KOPT-K1 (cell line): ENCODE data around the gene LTA4H.

Experiments
- H3K27ac ChIP-seq: fragments of 200-600 bp; sonication (generic); 2 replicates; pipeline ENCODE4 v1.5.1; 2016; ENCODE audit warnings: antibody characterized with exemption, mild to moderate bottlenecking, low read depth, low read length; ENCODE audit not compliant: poor library complexity, severe bottlenecking
- H3K36me3 ChIP-seq: fragments of 200-600 bp; sonication (generic); 2 replicates; pipeline ENCODE4 v1.5.1; 2017; ENCODE audit warnings: antibody characterized with exemption, mild to moderate bottlenecking, low read length, moderate library complexity; ENCODE audit not compliant: insufficient read depth
- H3K9me3 ChIP-seq: fragments of 200-600 bp; sonication (generic); 2 replicates; pipeline ENCODE4 v1.5.1; 2017; ENCODE audit warnings: antibody characterized with exemption, low read length, mild to moderate bottlenecking; ENCODE audit not compliant: insufficient read depth, poor library complexity, severe bottlenecking

Gene LTA4H

GRCh38 chr12:96064966-96065365 is 29.6 kb upstream of the LTA4H start:
- H3K27ac ChIP-seq: no peak overlapping the region
- H3K9me3 ChIP-seq: no peaks in the 10 kb centered on the region
- H3K36me3 ChIP-seq: no peaks in the 10 kb centered on the region

- Histone ChIP-seq H3K27ac (no peak overlapping the region), H3K36me3 (no peaks in the 10 kb centered on the region), H3K9me3 (no peaks in the 10 kb centered on the region)
Observed at GRCh38 chr12:96064271-96064670, 28.9 kb upstream of the LTA4H start.

GRCh38 chr12:96063046-96063445 is 27.7 kb upstream of the LTA4H start:
- no peak overlapping the region for H3K27ac ChIP-seq
- H3K36me3 ChIP-seq: no peaks in the 10 kb centered on the region

GRCh38 chr12:96061864-96062453 is 26.6 kb upstream of the LTA4H start:
- Histone ChIP-seq H3K9me3 (no peaks in the 10 kb centered on the region), H3K36me3 (no peaks in the 10 kb centered on the region), H3K27ac (no peak overlapping the region)

More at GRCh38 chr12:96063046-96063445, 27.7 kb upstream of the LTA4H start:
- H3K9me3 ChIP-seq: no peaks in the 10 kb centered on the region

GRCh38 chr12:96061323-96061722 is 25.9 kb upstream of the LTA4H start:
- no peaks in the 10 kb centered on the region for H3K9me3 ChIP-seq
- H3K36me3 ChIP-seq: no peaks in the 10 kb centered on the region

GRCh38 chr12:96060041-96060440 is 24.7 kb upstream of the LTA4H start:
- Histone ChIP-seq H3K9me3 (no peaks in the 10 kb centered on the region), H3K36me3 (no peaks in the 10 kb centered on the region), H3K27ac (no peak overlapping the region)

More at GRCh38 chr12:96061323-96061722, 25.9 kb upstream of the LTA4H start:
- H3K27ac ChIP-seq: no peak overlapping the region

GRCh38 chr12:96057986-96058553 is 22.7 kb upstream of the LTA4H start:
- no peaks in the 10 kb centered on the region for H3K9me3 ChIP-seq
- no peaks in the 10 kb centered on the region for H3K36me3 ChIP-seq
- H3K27ac ChIP-seq: no peak overlapping the region

GRCh38 chr12:96056646-96057455 is 21.5 kb upstream of the LTA4H start:
- H3K27ac ChIP-seq: no peak overlapping the region

GRCh38 chr12:96054244-96054610 is 18.8 kb upstream of the LTA4H start:
- Histone ChIP-seq H3K9me3 (no peaks in the 10 kb centered on the region), H3K36me3 (no peaks in the 10 kb centered on the region), H3K27ac (no peak overlapping the region)

More at GRCh38 chr12:96056646-96057455, 21.5 kb upstream of the LTA4H start:
- no peaks in the 10 kb centered on the region for H3K9me3 ChIP-seq
- no peaks in the 10 kb centered on the region for H3K36me3 ChIP-seq

GRCh38 chr12:96053476-96054243 is 18.3 kb upstream of the LTA4H start:
- Histone ChIP-seq H3K36me3 (no peaks in the 10 kb centered on the region), H3K27ac (no peak overlapping the region), H3K9me3 (no peaks in the 10 kb centered on the region)

- no peaks in the 10 kb centered on the region for H3K9me3 ChIP-seq
- no peaks in the 10 kb centered on the region for H3K36me3 ChIP-seq
- H3K27ac ChIP-seq: no peak overlapping the region
Observed at GRCh38 chr12:96051756-96052485, 16.5 kb upstream of the LTA4H start.

- no peak overlapping the region for H3K27ac ChIP-seq
- H3K9me3 ChIP-seq: no peaks in the 10 kb centered on the region
- H3K36me3 ChIP-seq: no peaks in the 10 kb centered on the region
Observed at GRCh38 chr12:96050139-96050538, 14.8 kb upstream of the LTA4H start.

GRCh38 chr12:96049101-96049500 is 13.7 kb upstream of the LTA4H start:
- no peak overlapping the region for H3K27ac ChIP-seq
- H3K36me3 ChIP-seq: no peaks in the 10 kb centered on the region
- no peaks in the 10 kb centered on the region for H3K9me3 ChIP-seq

- Histone ChIP-seq H3K9me3 (no peaks in the 10 kb centered on the region), H3K27ac (no peak overlapping the region), H3K36me3 (no peaks in the 10 kb centered on the region)
Observed at GRCh38 chr12:96048393-96048969, 13.1 kb upstream of the LTA4H start.
